T follicular helper cell (primary cell): ENCODE data around the gene RAP2B.
A peak's percentile ranks its signal among the peaks of the same experiment; 100 is the strongest.
"Not testable (repeated sequence)": the region's sequence is repeated elsewhere in the genome, so short reads cannot be mapped to it uniquely, and the experiment has no call there.

Experiments used
- DNase-seq: peaks from one replicate; pipeline ENCODE4 v3.0.0-alpha.2; 2020; ENCODE audit warnings: low read depth

Gene RAP2B

DNA sequence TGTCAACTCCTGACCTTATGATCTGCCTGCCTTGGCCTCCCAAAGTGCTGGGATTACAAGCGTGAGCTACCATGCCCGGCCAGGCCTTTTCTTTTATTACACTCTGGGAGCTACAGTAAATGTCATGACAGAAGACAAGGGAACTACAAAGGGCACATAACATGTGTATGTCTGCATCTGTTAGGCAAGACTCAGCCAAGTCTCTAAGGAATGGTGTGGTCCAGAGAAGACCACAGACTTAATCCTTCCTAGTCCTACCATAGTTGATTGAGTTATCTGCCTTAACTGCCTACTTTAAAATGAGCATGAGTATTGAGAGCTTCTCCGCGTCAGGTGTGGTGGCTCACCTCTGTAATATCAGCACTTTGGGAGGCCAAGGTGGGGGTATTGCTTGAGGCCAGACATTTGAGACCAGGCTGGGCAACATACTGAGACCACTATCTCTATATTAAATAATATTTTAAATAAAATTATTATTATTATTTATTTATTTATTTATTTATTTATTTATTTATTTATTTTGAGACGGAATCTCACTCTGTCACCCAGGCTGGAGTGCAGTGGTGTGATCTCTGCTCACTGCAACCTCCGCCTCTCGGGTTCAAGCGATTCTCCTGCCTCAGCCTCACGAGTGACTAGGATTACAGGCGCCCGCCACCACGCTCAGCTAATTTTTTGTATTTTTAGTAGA is 31.9 kb downstream of the RAP2B start:
- DNase-seq = not testable (repeated sequence)

DNA sequence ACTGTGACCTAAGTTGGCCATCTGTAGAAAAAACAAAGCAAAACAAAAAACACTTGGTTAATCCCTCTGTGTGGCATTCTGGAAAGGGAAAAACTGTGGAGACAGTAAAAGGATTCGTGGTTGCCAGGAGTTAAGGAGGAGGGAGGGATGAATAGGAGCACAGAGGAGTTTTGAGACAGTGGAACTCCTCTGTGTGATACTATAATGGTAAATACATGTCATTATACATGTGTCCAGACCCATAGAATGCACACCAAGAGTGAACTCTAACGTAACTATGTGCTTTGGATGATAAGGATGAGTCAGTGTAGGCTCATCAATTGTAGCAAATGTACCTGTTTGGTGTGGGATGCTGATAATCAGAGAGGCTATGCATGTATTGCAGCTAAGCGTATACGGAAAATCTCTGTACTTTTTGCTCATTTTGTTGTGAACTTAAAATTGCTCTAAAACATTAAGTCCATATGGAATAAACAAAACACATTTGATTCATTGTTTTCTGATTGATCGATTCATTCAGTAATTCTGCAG is 33.4 kb downstream of the RAP2B start:
- no peak for DNase-seq

- no peak for DNase-seq
These were observed 47.6 kb downstream of the RAP2B start for GRCh38 chr3:153209596-153209995.

DNA sequence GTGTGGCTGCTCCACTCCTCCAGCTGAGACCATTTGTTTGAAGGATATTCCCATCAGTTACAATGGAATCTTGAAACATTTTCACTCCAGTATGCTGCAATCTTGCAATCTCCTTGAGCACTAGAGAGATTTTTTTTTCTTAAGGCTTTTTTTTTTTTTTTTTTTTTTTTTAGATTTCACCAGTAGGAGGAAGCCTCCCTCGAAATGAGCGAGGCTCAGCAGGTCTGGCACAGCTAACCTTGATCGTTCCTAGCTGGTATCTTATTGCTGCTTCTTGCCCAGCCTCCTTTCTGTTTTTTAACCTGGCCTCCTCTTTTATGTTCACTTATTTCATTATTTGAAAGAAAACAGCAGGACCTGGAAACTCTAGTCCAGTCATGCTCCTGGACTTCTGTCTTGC is 48.1 kb downstream of the RAP2B start:
- peak; percentile 13 for DNase-seq

- no peak for DNase-seq
These were observed 48.6 kb downstream of the RAP2B start for GRCh38 chr3:153210660-153211059.

- DNase-seq = no peak
These were observed 53.5 kb downstream of the RAP2B start for GRCh38 chr3:153215497-153215896.

DNA sequence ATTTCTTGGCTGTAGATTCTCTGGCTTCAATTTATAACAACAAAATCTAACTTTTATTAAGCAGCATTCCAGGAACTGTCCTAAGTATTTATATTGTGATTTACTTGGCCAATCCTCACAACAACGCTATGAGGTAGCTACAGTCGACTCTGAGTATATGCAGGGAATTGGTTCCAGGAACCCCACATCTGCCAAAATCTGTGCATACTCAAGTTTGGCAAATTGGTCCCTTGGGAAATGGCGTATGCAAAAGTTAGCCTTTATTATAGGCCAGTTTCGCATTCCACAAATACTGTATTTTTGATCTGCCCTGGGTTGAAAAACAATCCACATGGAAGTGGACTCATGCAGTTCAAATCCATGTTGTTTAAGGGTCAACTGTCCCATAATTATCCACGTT is 53.9 kb downstream of the RAP2B start:
- no peak for DNase-seq

DNA sequence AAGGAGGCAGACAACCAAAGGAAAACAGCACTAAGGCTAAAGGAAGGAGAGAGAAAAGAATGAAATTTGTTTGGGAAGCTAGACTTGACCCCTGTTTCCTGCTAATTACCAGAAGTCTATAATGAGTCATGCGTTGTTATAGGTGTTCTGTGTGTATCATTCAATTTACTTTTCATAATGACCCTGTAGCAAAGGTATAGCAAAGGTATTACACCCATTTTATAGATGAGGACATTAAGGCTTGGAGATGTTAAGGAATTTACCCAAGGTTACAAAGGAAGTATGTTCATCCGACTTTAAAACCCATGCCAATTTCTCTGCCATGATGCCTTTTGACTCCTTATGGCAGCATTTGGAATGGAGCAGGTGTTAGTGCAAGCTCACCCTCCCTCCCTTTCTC is 54.9 kb downstream of the RAP2B start:
- no peak for DNase-seq

GRCh38 chr3:153219146-153219545 is 57.1 kb downstream of the RAP2B start:
- DNase-seq = no peak
